Endothelial cell of umbilical vein (primary cell): Measurements from ENCODE around the gene SETMAR.

Source experiments
- CTCF ChIP-seq, 2 donors: IDR thresholded peaks; 1 replicate in 1 of 2; 2 replicates in 1 of 2; pipeline ENCODE4 v1.5.1; 2011; ENCODE audit warnings: low read length in 2 of 2, mild to moderate bottlenecking in 2 of 2, moderate library complexity in 2 of 2, control low read depth in 1 of 2, inconsistent platforms in 1 of 2, low read depth in 1 of 2; ENCODE audit not compliant: insufficient read depth in 1 of 2; ENCODE audit errors: extremely low read depth in 1 of 2
- EZH2 ChIP-seq: IDR thresholded peaks from 2 replicates; pipeline ENCODE4 v1.6.1; 2012; ENCODE audit warnings: borderline replicate concordance, low read depth, mild to moderate bottlenecking, moderate library complexity, low read length, inconsistent platforms; ENCODE audit not compliant: severe bottlenecking
- FOS ChIP-seq: IDR thresholded peaks from 2 replicates; pipeline ENCODE4 v1.6.1; 2011; ENCODE audit warnings: mild to moderate bottlenecking, low read length, moderate library complexity, borderline replicate concordance; ENCODE audit not compliant: insufficient read depth
- GATA2 ChIP-seq: IDR thresholded peaks from 2 replicates; pipeline ENCODE4 v1.7.0; 2011; ENCODE audit warnings: low read depth, mild to moderate bottlenecking, moderate library complexity, mixed read lengths, low read length; ENCODE audit not compliant: insufficient read length, insufficient read depth
- JUN ChIP-seq: IDR thresholded peaks from 2 replicates; pipeline ENCODE4 v1.6.1; 2011; ENCODE audit warnings: borderline replicate concordance, low read depth; ENCODE audit not compliant: insufficient read length, insufficient read depth
- MAX ChIP-seq: IDR thresholded peaks from 2 replicates; pipeline ENCODE4 v1.6.1; 2011; ENCODE audit not compliant: insufficient read depth, insufficient read length
- MYC ChIP-seq: IDR thresholded peaks from one replicate; pipeline ENCODE4 v1.6.1; 2011; ENCODE audit warnings: mild to moderate bottlenecking, low read depth, low read length
- POLR2A ChIP-seq: IDR thresholded peaks from 2 replicates; pipeline ENCODE4 v1.6.1; 2012; ENCODE audit warnings: low read depth, mild to moderate bottlenecking, control low read depth, low read length
- POLR2AphosphoS5 ChIP-seq: IDR thresholded peaks from 2 replicates; pipeline ENCODE4 v1.6.1; 2012; ENCODE audit warnings: low read depth, mild to moderate bottlenecking, control low read depth, low read length, moderate library complexity; ENCODE audit not compliant: insufficient read depth

GRCh38 chr3:4351872-4352271 is 48.7 kb downstream of the SETMAR start:
- TF ChIP-seq CTCF (IDR thresholded peaks at IDR 0.05; ENCODE audit: extremely low read depth in 1 of 2, insufficient read depth in 1 of 2, low read depth in 1 of 2, low read length in 2 of 2) (no peak), MAX (no peak), POLR2A (no peak), EZH2 (no peak), POLR2AphosphoS5 (no peak), FOS (no peak), GATA2 (no peak), JUN (no peak), MYC (no peak)
